ENCODE data around the gene GNL1. TPM values are rescaled to one million over a fixed set of nuclear protein-coding genes. Genes with fewer than 3 reads are reported as not detected.

GNL1 gene
- total and polyA plus RNA-seq, 10 of the 15 experiments (the other 5 are each of a cell fraction or from before 2014, with no cell fraction given), result 0.18 to 64.5 (median 45.5) TPM

GRCh38 chr6:30565772-30566171, 9.5 kb upstream of the GNL1 start:
- Histone ChIP-seq H3K36me3 (ENCODE audit: control insufficient read depth in 2 of 2, insufficient read depth in 2 of 2, low read length in 1 of 2) (peaks cover 5% of the 10 kb centered on the region in 2 experiments; a peak in 3 of 4 replicates), H3K4me3 (no peak overlapping the region), H3K4me1 (ENCODE audit: control insufficient read depth, insufficient read depth, low read length) (peaks cover 6% of the 10 kb centered on the region), H2AFZ (ENCODE audit: control insufficient read depth, low read depth, low read length) (no peak overlapping the region), H3K9ac (ENCODE audit: control insufficient read depth, insufficient read depth, low read length) (no peak overlapping the region), H3K9me3 (replicated peaks; ENCODE audit: control insufficient read depth, insufficient read depth, low read length) (no peaks in the 10 kb centered on the region), H3K27ac (ENCODE audit: control insufficient read depth, insufficient read depth) (no peak overlapping the region), H3K79me2 (ENCODE audit: control insufficient read depth, insufficient read depth, low read length) (peaks cover 2% of the 10 kb centered on the region), H3K4me2 (ENCODE audit: control insufficient read depth, insufficient read depth) (no peak overlapping the region), H3K27me3 (replicated peaks in 1 of 2; ENCODE audit: control insufficient read depth in 2 of 2, insufficient read depth in 2 of 2, low read length in 1 of 2) (no peaks in the 10 kb centered on the region), H4K20me1 (ENCODE audit: control insufficient read depth, insufficient read depth) (no peaks in the 10 kb centered on the region)
- POLR2A ChIA-PET, result interaction anchor here (1.3 kb wide), 2 partner anchors 33 to 49 kb away, joined by 5 to 7 read pairs; no protein-coding TSS in a partner anchor
- FAIRE-seq, result no peak
- TF ChIP-seq KDM1A (IDR thresholded peaks at IDR 0.05; ENCODE audit: borderline replicate concordance), result no peak
- no peak for TF ChIP-seq STAT3 (IDR thresholded peaks at IDR 0.05; ENCODE audit: low read depth, low read length)
- TF ChIP-seq RELB (IDR thresholded peaks at IDR 0.05; ENCODE audit: low read depth), result no peak
- no peak for TF ChIP-seq NFXL1 (IDR thresholded peaks at IDR 0.05; ENCODE audit: borderline replicate concordance)
- no peak for TF ChIP-seq CTCF (IDR thresholded peaks at IDR 0.05 in 2 of 3, conservative IDR thresholded peaks at IDR 0.05 in 1 of 3; ENCODE audit: control insufficient read depth in 2 of 3, extremely low read depth in 1 of 3, insufficient read depth in 1 of 3, low read depth in 3 of 3, low read length in 3 of 3)
- TF ChIP-seq HDAC6 (IDR thresholded peaks at IDR 0.05; ENCODE audit: unreplicated experiment), result no peak
- no peak for TF ChIP-seq FOXK2 (IDR thresholded peaks at IDR 0.05)
- intact Hi-C loops (cut with micrococcal nuclease; ENCODE audit: unreplicated experiment) (no loop called here), in situ Hi-C loops (cut with MboI) (no loop called here)
- ATAC-seq, result no peak
- SMC1A ChIA-PET (ENCODE audit: uncharacterized antibody, unreplicated experiment), result no interaction called here
- no TSS peak for BruUV-seq (replicated peaks)
- CTCF ChIA-PET, result interaction anchor here (0.6 to 2.5 kb wide), 4 partner anchors 8 to 21 kb away, joined by 3 to 9 read pairs (median 4); partner anchors contain the start of gene PRR3
- RAD21 ChIA-PET (ENCODE audit: unreplicated experiment), result no interaction called here
- no peak for DNase-seq (ENCODE audit: low read depth, low spot score)

Data from GM12878 (cell line).